MM.1S (cell line): ENCODE results near the gene ATP13A2.

Source experiments
- CTCF ChIP-seq: fragments of 300-600 bp; sonication (generic); IDR thresholded peaks from 2 replicates; pipeline ENCODE4 v1.5.1; 2016; ENCODE audit warnings: antibody characterized with exemption, low read length, mixed read lengths
- EZH2 ChIP-seq: fragments of 300-600 bp; sonication (generic); optimal IDR thresholded peaks from 2 replicates; pipeline ENCODE3; 2017; ENCODE audit warnings: low read depth, mild to moderate bottlenecking, antibody characterized with exemption, low read length, mixed read lengths
- EZH2phosphoT487 ChIP-seq: fragments of 300-600 bp; sonication (generic); IDR thresholded peaks from 2 replicates; pipeline ENCODE4 v1.6.1; 2018; ENCODE audit warnings: antibody characterized with exemption, low read length

GRCh38 chr1:16944038-16944437 is 67.7 kb downstream of the ATP13A2 start:
- TF ChIP-seq CTCF (no peak), EZH2phosphoT487 (no peak), EZH2 (no peak)
